Measurements from ENCODE around the gene WNT7A.

DNA sequence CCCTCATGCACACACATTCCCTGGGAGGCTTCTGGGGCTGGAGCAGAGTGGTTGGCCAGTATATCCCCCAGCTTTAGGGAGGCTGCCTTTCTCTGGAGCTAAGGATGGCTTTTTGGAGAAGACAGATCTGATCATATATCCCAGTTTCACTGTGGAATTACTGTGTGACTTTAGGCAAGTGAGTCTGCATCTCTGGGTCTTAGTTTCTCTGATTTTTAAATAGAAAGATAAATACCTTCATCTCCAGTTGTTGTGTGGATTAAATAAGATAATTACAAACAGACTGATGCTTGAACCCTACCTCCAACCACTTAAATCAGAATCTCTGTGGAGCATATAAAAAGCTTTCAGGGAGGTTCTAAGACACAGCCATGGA lies 11.1 kb upstream of the WNT7A start:
- TF ChIP-seq, protein P1, sequence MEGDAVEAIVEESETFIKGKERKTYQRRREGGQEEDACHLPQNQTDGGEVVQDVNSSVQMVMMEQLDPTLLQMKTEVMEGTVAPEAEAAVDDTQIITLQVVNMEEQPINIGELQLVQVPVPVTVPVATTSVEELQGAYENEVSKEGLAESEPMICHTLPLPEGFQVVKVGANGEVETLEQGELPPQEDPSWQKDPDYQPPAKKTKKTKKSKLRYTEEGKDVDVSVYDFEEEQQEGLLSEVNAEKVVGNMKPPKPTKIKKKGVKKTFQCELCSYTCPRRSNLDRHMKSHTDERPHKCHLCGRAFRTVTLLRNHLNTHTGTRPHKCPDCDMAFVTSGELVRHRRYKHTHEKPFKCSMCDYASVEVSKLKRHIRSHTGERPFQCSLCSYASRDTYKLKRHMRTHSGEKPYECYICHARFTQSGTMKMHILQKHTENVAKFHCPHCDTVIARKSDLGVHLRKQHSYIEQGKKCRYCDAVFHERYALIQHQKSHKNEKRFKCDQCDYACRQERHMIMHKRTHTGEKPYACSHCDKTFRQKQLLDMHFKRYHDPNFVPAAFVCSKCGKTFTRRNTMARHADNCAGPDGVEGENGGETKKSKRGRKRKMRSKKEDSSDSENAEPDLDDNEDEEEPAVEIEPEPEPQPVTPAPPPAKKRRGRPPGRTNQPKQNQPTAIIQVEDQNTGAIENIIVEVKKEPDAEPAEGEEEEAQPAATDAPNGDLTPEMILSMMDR (IDR thresholded peaks at IDR 0.05): no peak
- no peak for TF ChIP-seq EZH2 (IDR thresholded peaks at IDR 0.05)

Measured in neural progenitor cell (in vitro differentiated cells).